Activated CD8-positive, alpha-beta memory T cell treated with anti-CD3 and anti-CD28 coated beads, Interleukin-2, amount 50 U/mL, for 48 hours (primary cell): ENCODE measurements around the gene GBA3.

Experiments
- DNase-seq: peaks from one replicate; pipeline ENCODE4 v3.0.0-alpha.2; 2020

GBA3 gene

DNA sequence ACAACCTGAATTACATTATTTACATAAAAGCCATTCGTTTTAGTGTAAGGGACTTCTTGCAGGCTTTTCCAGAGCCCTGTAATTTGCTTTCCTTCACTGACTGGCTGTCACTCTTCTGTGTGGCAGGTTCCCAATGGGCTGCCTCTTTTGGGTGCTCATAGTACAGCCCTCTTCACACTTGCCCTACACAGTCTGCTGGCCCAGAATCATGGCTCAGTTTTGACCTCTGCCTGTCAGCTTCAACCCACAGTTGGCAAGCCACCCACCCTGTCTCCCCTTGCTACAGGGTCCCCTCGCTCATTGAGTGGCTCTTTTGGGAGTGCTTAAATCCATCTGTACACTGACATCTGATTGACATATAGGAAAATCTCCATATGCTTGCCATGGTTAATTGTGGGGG lies 97.9 kb downstream of the GBA3 start:
- no peak for DNase-seq

- no peak for DNase-seq
Observed at GRCh38 chr4:22794732-22795131, 102.0 kb downstream of the GBA3 start.

DNA sequence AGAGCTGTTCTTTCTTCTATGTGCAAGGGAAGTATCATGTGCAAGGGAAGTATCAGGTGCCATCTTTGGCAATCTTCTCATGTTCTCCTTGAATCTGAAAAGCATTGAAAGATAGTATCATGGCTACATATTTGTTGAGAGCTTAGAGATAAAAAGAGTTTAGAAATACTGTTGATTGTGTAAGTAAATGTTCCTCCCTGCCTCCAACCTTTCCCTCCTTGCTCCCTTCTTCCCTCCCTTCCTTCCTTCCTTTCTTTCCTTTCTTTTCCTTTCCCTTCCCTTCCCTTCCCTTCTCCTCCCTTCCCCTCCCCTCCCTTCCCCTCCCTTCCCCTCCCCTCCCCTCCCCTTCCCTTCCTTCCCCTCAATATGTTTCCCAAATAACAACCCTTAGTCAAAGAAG lies 108.7 kb downstream of the GBA3 start:
- no peak for DNase-seq

- DNase-seq = no peak
Observed at GRCh38 chr4:22802876-22803275, 110.1 kb downstream of the GBA3 start.

DNA sequence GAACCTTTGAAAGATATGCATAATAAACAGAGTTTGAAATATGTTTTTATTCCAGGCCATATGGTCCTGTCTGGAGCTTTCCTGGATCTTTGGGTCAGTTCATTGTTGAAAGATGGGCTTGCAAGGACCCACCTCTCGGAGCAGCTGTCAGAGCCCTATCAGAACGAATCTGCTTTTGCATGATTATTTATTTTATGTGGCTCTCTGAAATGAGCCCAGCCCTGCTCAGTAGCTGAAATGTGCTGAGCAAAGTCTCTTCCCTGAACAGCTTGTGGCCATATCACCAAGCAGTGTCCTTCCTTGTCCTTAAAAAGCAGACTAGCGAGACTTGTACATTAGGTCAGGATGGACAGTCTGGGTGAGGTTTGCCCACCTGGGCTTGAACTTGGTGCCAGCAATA lies 110.8 kb downstream of the GBA3 start:
- no peak for DNase-seq

GRCh38 chr4:22814906-22815305 lies 122.2 kb downstream of the GBA3 start:
- no peak for DNase-seq

GRCh38 chr4:22824091-22824490 lies 131.4 kb downstream of the GBA3 start:
- DNase-seq = no peak

DNA sequence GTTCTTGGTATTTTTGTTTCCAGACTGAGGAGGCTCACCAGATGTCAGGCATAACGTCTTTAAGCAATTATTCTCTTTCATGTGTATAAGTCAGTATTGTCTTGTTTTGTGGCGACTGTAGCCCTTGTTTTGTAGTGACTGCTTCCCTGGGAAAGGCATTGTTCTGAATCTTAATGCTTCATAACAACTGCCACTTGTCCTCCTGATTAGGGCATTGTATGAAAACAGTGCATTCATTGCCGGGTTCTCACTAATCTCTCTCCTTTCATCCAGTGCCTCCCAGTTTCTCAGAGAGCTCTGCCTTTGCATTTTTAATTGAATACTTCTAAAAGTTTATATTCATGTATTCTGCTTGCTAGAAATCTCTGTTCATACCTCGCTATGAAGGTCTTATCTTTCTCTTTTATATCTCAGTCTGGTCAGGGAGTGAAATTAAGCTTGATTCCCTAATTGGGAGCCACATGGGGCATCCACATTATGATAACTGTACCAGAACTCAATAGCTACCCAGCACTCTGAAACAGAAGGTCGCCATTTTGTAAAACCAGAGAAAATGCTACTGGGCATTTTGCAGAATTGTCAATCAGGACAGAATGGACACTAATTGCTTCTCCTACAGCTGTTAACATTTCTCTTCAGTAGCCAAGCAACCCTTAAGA lies 149.8 kb downstream of the GBA3 start:
- no peak for DNase-seq

- no peak for DNase-seq
Observed at GRCh38 chr4:22848332-22848731, 155.6 kb downstream of the GBA3 start.

DNA sequence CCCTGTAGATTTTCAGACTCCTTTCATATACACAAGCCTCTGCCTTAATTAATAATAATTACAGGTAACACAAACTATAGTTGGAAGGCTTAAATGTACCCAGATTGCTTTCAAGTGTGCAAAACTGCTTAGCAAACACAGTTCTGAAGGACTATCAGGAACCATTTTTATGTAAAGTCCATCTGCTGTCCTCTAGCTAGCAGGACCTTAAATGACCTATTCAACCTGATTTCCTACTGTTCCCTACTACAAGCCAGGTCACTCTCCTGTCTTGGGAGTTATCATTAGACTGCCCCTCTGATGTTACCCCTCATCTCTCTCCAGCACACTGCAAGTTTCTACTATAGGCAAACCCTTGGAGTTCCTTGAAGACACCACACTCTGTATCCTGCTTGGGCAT lies 157.3 kb downstream of the GBA3 start:
- no peak for DNase-seq

DNA sequence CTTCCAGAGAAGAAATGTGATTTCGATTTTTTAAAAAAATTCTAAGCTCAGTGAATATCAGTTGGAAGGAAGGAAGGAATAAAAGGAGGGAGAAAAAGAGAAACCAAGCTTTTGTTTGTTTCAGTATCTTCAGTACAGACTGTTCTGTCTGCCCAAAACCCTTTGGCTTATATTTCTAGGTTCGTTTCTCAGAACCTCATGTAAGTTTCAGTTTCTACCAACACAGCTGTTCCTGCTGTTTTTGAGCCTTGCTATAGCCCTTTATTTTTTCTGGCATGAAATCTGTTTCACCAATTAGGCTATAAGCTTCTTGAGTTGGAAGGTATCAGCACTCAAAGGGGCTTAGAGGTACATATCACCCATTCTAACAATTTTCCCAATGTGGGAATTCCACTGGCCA lies 157.9 kb downstream of the GBA3 start:
- DNase-seq = no peak

GRCh38 chr4:22857411-22857810 lies 164.7 kb downstream of the GBA3 start:
- no peak for DNase-seq

GRCh38 chr4:22859318-22859717 lies 166.6 kb downstream of the GBA3 start:
- no peak for DNase-seq
